GM21619 (cell line): ENCODE results near the gene ISM1.

ENCODE experiments used
- ATAC-seq: cut with Tn5 transposase; IDR thresholded peaks from one replicate; pipeline ENCODE4 v1.9.1; 2021; ENCODE audit not compliant: unreplicated experiment

Gene ISM1

DNA sequence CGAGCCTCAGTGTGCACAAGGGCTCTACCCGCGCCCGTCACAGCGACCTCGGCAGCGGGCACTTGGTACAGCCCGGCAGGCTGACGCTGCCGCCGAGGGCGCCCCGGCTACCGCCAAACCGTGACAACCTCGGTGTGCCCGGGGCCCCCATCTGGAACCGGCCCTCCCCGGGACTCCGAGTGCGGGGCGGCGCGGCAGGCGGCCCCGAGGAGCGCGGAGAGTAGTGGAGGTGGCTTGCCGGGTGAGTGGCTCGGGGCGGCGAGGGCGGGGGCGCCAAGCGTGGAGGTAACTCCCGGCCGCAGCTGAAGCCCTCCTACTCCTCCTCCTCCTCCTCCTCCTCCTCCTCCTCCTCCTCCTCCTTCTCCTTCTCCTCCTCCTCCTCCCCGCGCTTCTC is at the start of gene ISM1:
Gene ISM1, plus strand, starts transcription at position 371 of the 394 bp plus-strand sequence. CDS start 503 bp downstream, outside the sequence.
- peak; percentile 20 for ATAC-seq

DNA sequence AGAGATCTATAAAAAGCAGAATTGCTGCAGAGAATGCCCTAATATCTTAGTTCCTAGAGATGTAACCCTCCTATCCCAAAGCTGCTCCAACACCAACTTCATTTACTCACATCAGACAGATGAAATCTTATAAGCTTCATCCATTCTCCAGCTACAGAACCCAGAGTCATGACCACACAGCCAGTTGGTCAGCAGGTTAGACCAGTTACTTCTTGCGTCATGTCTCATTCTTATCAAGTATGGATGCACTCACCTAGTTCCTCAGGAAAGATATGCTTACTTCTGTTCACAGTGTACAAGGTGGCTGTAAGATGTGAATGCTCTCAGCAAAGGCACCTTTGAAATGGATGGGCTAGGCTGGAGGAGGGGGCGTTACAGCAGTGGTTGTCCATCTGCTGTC is 47.9 kb upstream of the ISM1 start:
- ATAC-seq, result no peak

DNA sequence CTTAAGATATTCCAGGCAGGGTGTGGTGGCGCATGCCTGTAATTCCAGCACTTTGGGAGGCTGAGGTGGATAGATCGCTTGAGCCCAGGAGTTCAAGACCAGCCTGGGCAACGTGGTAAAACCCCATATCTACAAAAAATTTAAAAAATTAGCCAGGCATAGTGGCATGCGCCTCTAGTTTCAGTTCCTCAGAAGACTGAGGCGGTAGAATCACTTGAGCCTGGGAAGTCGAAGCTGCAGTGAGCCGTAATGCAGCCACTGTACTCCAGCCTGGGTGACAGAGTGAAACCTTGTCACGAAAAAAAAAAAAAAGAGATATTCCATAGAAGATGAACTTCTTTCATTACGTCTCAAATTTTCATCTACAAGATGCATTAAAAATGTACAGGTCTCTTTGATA is 46.7 kb upstream of the ISM1 start:
- ATAC-seq, result no peak

DNA sequence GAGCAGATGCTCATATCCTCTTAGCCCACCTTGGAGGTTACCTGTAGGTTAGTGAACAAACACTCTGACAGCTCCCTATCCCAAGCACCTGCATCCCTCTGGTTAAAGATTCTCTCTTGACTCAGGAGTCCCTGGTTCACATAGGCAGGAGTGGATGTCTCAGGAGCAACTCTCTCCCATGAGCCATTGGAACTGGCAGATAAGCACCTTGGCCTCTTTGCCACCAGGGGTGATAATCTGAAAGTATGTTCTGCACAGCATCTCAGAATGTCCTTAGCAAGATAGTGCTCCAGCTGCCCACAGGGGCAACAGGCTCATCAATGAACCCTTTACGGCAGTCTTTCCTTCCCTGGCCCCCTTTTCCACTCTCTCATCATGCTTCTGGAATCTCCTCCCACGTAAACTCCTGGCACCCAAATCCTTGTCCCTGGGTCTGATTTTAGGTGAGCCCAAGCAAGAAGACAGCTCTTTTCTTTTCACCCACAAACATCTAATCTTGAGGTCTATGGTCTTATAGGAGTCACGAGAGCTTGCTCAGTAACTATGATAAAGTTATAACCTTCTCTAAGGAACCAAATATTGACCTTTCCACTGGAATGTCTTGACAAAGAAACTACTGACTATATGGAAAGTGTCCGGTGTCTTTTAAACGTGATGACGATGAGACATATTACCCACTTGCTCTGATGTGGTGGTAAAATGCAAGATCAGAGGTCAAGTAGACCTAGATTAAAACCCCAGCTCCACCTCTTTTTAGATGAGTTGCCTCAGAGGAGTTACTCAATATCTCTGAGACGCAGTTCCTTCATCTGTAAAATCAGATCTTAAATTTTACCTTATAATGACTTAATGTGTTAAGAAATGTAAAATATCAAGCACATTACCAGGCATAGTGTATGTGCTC is 39.8 kb upstream of the ISM1 start:
- ATAC-seq, result no peak

DNA sequence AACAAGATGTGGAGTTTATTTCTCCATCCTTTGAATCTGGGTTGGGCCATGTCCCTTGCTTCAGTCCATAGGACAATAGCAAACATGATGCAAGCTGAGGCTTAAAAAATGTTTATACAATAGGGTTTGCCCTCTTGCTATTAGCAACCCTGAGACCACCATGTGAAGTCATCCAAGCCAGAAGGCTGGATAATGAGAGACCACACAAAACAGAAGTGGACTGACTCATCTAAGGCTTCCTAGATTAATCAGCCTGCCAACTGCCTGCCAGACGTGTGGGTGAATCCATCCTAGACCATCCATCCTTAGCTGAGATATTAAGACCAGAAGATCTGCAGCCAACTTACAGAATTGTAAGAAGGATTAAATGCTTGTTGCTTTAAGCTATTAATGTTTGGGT is 38.1 kb upstream of the ISM1 start:
- ATAC-seq, result no peak

DNA sequence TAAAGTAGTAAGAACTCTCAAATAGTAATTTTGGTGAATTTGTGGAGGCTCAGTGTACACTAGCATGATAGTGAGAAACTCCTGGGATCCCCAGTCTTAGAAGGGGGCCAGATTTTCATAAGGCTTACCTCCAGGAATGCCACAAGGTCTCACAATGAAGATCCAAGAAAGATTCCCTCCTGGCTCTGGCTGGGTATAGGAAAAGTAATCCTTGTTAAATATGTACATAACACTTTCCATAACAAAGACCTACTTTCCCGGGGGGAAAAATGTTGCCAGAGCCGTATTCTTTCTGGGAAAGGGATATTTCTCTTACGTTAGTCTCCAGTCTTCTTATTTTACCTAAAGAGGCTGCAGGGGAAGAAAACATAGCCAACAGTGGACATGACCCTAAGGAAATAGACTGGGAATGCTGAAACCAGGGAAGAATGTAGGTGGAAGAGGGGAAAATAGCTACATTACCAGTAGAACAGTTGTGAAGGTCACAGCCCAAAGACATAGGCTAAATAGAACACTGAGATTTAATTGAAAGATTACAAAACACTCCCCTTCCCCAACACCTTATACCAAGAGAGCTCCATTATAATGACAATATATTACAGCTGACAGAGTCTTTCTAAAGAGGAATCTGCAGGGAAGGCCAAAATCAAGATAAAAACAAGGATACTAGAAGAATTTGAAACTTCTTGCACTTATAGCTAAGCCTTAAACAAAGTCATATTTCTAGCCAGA is 34.9 kb upstream of the ISM1 start:
- ATAC-seq, result no peak

DNA sequence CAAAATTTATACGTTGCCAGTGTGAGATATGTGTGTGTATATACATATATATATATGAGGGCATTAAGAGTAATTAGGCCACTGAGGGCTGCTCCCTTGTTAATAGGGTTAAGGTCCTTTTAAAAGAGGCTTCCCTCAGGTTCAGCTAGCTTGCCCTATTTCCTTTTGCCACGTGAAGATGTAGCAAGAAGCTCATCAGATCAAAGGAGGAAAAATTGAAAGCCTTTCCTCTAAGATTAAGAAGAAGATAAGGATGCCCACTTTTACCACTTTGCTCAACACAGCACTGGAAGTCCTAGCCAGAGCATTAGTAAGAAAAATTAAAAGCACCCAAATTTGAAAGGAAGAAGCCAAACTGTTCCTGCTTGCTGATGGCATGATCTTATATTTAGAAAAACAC is 33.2 kb upstream of the ISM1 start:
- ATAC-seq, result no peak

DNA sequence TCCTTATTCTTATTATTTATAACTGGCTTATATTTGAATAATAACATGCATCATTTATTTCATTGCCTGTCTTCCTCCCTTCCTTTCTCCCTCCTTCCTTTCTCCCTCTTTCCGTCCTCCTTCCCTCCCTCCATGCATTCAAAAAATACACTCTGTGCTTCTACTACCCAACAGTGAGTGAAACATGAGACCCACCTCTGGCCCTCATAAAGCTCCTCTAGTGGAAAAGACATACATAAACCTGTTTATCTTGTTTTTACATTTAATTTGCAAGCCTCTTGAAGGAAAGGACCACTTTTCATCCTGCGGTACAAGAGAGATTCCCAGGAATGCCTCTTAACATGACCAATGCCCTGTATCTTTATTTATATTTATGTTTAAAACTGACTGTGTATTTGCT is 21.8 kb upstream of the ISM1 start:
- ATAC-seq, result no peak

DNA sequence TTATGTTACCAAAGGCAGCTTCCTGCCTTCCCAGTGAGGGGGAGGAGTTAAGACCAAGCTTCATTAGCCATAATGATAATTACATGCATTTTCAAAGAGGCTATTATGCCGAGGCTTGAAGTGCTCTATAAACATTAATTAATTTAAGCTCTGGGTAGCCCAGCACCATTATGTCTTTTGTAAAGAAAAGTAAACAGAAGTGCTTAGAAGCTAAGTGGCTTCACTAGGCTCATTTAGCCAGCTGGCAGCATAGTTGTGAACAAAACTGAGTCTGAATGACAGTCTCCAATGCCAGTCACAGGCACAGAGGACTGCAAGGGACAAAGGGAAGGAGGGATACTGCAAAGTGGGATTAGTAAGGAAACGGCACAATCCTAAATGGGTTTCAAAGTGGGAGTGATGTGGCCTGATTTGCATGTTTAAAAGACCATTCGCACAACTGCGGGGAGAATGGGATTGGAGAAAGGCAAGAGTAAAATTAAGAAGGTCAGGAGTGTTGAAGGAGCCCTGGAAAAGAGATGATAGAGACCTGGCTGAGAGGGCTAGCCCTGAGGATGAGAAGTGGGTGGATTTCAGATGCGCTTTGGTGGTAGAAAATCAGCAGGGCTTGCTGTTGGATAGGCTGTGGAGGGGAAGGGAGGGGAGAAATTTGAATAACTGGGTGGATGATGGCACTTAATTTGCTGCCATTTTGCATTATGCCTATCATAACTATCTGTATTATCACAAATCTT is 20.1 kb upstream of the ISM1 start:
- no peak for ATAC-seq

DNA sequence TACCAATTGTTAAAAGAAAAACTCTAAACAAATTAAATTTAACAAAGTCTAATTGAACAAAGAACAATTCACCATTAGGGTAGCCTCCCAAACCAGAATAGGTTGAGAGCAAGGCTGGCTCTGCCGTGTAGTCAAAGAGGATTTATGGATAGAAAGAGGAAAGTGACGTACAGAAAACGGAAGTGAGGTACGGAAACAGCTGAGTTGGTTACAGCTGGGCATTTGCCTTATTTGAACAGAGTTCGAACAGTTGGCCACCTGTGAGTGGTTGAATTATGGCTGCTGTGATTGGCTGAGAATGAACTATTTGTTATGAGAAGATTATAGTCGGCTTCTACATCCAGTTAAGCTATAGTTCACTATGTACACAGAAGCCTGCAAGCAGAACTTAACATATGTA is 18.5 kb upstream of the ISM1 start:
- no peak for ATAC-seq

DNA sequence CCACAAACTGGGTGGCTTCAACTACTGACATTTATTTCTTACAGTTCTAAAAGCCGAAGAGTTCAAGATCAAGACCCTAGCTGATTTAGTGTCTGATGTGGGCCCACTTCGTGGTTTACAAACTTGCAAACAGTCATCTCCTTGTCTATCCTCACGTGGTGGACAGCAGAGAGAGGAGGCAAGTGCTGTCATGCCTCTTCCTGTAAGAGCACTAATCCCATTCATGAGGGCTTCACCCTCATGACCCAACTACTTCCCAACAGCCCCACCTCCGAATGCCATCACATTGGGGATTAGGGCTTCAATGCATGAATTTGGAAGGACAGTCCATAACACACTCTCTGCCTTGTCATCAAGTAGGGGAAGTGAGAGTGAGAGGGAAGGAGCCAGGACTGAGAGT is 15.6 kb upstream of the ISM1 start:
- ATAC-seq, result no peak

DNA sequence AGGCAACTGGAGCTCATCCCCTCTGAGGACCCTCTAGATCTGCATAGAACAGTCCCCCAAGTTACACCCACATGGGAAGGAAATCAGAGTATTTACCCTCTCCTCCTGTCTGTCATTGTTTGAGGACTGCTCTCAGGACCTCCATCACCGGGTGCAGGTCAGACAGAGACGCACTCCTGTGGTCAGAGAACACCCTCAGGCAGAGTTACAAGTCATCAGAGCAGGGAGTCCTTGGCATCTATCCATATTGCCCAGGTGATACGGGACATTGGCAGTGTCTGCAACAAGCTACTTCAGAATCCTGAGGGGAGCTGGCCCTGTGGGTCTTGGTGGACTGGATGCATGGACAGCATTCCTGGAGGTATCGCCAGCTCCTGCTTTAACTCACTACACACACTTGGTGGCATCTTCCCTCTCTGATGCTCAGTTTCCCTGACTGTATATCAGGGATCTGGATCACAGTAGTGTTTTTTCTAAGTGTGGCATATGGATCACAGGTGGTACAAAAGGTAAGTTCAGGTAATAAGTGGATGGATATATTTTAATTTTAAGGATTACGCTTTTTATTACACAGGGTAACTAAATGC is 15.1 kb upstream of the ISM1 start:
- ATAC-seq, result no peak

DNA sequence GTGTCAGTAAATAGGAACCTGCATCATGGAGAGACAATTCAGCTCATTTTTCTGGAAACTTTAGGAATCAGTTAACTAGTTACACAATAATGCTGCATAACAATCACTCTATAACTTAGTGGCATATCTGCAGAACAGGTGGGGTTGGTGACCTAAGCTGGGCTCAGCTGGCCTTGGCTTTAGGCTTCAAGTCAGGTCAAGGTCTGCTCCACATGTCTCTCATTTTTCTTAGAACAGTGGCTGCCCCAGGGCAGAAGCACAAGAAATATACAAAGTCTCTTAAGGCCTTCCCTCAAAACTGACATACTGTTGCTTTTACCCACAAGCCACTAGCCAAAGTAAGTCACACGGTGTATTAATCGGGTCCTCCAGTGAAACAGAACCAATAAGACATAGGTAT is 14.1 kb upstream of the ISM1 start:
- ATAC-seq, result no peak

DNA sequence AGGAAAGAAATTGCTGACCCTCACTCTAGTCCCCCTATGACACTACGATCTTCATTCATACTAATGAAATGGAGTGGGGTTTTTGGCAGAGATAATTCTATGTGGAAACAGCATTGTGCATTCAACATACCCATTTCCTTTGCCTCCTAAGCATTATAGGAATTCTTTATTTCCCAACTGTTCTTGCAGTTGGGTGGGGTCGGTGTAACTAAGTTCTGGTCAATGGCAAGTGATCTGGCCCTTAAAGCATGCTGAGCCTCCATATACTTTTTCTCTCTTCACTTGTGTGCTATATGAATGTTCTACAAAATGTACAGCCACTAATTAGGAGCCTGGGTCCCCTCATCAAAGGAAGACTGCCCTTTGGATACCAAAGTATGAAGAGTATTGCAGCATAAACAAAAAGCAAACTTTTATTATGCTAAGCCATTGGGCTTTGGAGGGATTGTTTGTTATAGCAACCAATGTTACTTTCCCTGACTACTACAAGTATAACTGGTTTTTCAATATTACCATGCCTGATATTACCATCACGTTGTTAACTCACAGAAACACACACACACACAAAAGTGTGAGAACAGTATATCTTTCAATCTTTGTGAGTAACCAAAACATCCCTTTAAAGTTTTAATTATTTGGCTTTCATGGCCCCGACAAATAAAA is 9.0 kb upstream of the ISM1 start:
- no peak for ATAC-seq

DNA sequence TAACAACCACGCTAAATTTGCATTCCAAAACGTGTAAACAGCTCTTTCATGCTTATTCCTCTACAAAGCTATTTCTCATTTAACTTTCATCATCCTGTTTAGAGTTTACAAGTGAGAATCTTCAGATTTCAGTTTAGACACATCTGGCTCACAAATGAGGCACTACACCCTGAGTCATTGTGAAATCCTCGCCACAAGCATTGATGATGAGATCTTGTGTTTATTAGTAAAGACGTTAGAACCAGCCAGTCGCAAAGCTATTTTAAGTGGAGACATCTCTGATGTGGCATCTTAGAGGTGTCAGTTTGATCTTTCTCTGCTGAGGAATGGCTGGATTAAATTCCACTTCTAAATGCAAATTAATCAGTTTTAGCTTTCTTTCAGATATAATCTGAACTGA is 8.3 kb upstream of the ISM1 start:
- no peak for ATAC-seq

DNA sequence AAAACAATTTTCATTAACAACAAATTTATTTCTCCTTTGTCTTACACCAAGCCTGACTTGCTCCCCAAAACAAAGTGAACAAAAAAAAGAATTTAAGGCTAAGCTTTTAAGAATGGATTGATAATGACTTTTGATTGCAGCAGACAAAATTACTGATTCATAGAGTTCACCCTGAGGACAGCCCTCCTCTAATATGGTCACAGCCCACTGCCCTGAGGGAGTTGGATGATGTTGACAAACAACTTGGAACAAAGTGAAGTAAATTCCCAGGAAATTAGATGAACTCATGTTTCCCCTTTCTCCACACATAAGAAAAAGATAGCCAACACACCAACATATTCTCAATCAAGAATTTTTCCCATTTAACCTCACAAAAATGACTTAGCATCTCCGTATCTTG is 7.7 kb upstream of the ISM1 start:
- no peak for ATAC-seq

DNA sequence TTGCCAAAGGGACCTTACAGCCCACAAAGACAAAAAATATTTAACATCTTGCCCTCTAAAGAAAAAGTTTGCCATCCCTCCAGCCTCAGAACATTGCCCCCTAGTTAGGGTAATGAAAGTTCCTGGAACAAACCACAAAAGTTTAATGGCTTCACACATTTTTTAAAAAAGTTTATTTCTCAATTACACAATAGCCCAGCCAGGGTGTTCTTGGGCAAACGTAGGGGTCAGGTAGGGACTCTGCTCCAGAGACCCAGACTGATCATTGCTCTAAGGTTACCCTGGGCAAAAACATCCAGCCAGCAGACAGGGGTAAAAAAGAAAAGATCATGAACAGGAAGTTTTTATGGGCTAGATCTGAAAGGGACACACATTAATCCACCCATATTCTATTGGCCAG is 4.5 kb upstream of the ISM1 start:
- no peak for ATAC-seq

DNA sequence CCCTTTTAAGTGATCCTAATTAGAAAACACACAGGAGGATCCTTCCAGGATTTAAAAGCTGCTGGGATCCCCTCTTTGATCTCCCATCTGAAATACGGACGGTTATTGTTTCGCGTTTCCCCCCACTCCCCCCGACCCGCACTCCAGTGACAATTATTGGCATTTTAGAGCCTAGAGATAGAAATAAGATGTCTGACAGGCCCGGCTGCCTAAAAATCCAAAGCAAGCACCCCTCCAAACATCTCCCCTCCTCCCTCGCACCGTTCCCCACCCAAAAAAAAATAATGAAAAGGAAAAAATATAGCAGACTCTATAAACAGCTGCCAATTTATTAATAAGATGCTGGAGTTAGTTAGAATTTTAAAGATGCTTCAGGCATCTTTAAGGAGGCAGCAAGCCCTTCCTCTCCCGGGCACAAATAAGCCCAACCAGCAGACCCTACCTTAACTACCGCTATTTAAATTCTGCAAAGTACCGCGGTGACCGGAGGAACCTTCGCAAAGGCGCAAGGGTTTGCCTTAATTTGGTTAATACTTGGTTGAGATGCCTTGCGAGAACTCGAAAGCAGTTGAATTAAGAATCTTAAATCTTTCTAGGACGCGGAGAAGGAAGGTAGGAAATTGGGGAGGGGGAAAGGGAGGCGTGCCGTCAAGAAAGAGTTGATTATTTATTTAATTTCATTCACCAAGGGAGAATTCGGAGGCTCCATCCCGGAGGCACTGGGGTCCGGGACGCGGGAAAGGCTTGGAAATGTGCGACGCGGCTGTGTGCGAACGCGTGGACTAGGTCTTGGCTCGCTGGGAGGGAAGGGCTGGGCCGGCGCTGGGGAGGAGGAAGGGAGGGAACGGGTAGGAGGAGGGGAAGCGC is 1.5 kb upstream of the ISM1 start:
- no peak for ATAC-seq

DNA sequence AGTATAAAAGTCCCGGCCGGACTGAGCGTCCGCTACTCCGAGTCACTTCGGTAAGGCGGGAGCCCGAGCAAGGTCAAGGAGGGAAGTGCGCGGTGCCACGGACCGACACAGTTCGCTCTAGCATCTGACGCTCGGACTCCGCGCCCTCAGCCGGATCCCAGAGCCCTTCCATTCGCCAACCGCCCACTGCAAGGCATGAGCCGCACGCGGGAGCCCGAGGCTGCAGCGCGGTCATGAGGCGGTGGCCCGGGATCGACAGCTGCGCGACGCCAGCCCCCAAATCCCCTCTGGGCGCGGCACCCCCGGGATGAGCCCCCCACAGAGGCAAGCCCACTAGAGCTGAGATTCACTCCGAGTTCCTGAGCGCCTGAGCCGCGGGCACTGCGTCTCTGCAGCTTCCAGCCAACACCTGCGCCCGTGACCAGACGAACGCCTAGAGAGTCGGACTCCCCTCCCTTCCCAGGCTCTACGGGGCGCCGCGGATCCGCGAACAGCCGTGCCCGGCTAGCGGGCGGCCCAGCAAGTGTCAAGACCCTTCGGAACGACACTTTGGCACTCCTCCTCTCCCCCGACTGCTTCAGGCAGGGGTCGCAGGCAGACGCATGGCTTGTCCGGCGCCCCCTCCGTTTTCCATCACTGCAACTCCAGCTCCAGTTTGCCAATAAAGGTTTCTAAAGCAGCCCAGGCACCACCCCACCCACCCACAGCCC is 725 bp upstream of the ISM1 start:
- no peak for ATAC-seq
